Neural progenitor cell (in vitro differentiated cells): ENCODE data around the gene LINC00632.

ENCODE experiments used
- CTCF ChIP-seq: fragments of 200-600 bp; sonication (generic); IDR thresholded peaks from 2 replicates; pipeline ENCODE4 v1.5.1; 2017; ENCODE audit warnings: antibody characterized with exemption, mild to moderate bottlenecking
- EZH2 ChIP-seq: fragments of 200-600 bp; sonication (generic); IDR thresholded peaks from 2 replicates; pipeline ENCODE4 v1.6.1; 2017; ENCODE audit warnings: antibody characterized with exemption, mild to moderate bottlenecking, moderate library complexity
- EZH2phosphoT487 ChIP-seq: fragments of 200-600 bp; sonication (generic); IDR thresholded peaks from 2 replicates; pipeline ENCODE4 v1.6.1; 2017; ENCODE audit warnings: antibody characterized with exemption

GRCh38 chrX:140822184-140822583 lies 112.6 kb downstream of the LINC00632 start:
- TF ChIP-seq CTCF (no peak), EZH2phosphoT487 (no peak), EZH2 (no peak)
